Activated gamma-delta T cell (primary cell): Measurements from ENCODE around the gene DRD4.
"Not testable (repeated sequence)": the region's sequence is repeated elsewhere in the genome, so short reads cannot be mapped to it uniquely, and the experiment has no call there.

Experiments
- DNase-seq: peaks from one replicate; lab custom pipeline; 2025; lab: John Stamatoyannopoulos, UW

Gene DRD4

DNA sequence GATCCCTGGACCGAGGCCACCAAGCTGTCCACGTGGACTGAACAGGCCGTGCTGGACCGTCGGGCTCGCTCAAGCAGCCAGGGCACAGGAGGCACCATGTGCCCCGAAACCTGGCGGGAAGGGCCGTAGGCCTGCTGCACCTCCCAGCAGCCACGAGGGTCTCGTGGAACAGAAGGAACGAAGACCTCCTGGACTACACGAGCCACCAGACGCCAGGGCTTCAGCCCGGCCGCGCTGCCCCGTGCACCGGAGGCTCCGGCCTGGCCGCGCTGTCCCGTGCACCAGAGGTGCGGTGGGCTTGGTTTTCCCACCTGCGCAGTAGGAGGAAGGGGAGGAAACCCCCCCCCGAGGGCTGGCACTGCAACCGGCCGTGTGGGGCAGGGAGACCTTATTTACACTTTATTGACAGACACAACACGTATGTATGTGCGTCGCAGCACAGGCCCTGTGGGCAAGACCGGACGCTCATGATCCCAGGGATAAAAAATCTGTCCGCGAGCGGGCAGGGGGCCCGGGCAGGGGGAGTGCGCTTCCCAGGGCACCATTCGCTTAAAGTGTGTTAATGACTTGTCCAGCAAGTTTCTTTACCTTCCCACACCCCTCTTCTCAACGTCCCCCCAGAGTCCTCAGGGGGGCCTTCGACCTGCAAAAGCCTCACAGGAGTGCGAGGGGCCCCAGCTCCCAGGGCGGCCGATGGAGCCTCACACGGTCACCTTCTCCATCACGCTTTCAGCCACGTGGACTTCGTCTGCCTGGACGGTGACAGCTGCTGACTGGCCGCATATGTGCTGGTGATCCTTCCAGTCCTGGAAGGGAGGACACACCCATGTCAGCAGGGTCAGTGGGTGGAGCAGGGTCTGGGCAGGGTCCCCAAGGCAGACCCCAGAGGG, 7.0 kb downstream of the DRD4 start:
- no peak for DNase-seq

DNA sequence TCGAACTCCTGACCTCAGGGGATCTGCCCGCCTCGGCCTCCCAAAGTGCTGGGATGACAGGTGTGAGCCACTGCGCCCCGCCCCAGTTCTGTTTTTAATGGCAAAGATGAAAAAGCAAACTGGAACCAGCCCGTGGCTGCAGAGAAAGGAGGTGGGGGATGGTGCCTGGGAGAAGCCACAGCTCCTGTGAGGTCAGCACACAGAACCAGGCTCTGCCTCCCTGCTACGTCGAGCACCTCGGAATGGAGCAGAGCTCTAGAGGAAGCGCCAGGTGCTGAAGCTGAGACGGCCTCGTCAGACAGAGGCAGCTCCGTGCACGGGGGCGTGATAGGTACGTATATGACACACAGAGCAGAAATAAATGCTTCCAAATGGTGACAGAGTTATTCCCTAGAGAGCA, 8.5 kb downstream of the DRD4 start:
- DNase-seq = no peak

DNA sequence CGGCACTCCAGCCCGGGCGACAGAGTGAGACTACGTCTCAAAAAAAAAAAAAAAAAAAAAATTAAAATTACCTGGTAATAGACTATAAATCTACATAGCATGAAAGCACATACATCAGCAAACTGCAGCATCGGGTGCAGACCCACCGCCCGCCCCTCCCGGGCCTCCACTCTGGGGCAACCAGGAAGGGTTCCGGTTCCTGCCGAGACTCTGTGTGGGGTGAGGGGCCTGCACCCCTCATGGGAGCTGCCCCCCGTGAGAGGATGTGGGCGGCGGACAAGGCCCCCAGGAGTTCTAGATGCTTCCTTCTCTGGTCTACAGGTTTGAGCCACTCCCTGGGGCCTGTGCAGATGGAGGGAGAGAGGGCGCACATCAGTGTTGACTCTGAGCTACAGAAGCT, 9.1 kb downstream of the DRD4 start:
- no peak for DNase-seq

DNA sequence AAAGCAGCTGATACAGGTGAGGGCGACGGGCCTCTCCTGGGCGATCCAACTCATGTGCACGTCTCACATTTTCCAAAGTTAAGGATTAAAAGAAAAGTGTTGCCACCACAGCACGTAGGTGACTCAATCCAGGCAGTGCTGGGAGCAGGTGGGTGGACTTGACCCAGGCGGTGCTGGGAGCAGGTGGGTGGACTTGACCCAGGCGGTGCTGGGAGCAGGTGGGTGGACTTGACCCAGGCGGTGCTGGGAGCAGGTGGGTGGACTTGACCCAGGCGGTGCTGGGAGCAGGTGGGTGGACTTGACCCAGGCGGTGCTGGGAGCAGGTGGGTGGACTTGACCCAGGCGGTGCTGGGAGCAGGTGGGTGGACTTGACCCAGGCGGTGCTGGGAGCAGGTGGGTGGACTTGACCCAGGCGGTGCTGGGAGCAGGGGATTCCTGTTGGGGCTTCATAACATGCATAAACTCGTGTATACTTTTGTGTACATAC, 10.6 kb downstream of the DRD4 start:
- not testable (repeated sequence) for DNase-seq

DNA sequence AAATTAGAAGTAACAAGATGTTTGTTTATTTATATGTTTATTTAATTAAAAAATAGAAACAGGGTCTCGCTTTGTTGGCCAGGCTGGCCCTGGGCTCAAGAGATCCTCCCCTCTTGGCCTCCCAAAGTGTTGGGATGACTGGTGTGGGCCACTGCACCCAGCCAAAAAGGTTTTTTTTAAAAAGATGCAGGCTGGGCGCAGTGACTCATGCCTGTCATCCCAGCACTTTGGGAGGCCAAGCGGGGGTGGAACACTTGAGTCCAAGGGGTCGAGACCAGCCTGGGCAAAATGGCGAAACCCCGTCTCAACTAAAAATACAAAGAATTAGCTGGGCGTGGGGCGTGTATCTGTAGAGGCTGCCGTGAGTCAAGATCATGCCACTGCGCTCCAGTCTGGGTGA, 13.4 kb downstream of the DRD4 start:
- DNase-seq = no peak

DNA sequence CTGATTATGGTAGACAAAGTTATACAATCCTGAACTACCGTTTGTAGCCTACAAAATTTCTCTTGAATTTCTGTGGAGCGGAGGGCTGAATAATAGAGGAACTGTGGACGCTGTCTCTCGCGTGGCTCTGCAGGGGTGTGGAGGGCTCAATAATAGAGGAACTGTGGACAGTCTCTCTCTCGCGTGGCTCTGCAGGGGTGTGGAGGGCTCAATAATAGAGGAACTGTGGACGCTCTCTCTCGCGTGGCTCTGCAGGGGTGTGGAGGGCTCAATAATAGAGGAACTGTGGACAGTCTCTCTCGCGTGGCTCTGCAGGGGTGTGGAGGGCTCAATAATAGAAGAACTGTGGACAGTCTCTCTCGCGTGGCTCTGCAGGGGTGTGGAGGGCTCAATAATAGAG, 16.1 kb downstream of the DRD4 start:
- DNase-seq = not testable (repeated sequence)

DNA sequence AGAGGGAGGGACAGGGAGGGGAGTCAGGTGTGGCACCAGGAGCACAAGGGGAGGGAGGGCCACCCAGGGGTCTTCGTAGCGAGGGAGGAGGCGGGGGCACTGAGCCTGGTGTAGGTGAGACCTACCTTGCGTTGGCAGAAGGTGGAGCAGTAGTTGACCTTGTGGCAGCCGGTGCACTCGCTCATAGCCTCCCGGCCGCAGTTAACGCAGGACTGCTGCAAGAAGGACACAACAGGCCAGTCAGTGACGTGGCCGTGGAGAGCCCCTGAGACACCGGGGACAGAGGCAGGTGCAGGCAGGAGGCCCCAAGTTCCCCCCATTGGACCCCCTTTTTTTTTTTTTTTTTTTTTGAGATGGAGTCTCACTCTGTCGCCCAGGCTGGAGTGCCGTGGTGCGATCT, 16.8 kb downstream of the DRD4 start:
- no peak for DNase-seq

DNA sequence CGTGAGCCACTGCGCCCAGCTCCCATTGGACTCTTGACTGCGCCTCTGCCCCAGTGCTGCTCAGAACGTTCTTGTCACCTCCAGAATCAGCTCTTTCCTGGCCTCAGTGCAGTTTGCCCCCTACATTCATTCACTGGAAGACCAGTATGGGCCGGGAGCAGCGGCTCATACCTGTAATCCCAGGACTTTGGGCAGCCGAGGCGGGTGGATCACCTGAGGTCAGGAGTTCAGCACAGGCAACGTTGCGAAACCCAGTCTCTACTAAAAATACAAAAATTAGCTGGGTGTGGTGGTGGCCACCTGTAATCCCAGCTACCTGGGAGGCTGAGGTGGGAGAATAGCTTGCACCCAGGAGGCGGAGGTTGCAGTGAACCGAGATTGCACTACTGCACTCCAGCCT, 17.4 kb downstream of the DRD4 start:
- DNase-seq = not testable (repeated sequence)

DNA sequence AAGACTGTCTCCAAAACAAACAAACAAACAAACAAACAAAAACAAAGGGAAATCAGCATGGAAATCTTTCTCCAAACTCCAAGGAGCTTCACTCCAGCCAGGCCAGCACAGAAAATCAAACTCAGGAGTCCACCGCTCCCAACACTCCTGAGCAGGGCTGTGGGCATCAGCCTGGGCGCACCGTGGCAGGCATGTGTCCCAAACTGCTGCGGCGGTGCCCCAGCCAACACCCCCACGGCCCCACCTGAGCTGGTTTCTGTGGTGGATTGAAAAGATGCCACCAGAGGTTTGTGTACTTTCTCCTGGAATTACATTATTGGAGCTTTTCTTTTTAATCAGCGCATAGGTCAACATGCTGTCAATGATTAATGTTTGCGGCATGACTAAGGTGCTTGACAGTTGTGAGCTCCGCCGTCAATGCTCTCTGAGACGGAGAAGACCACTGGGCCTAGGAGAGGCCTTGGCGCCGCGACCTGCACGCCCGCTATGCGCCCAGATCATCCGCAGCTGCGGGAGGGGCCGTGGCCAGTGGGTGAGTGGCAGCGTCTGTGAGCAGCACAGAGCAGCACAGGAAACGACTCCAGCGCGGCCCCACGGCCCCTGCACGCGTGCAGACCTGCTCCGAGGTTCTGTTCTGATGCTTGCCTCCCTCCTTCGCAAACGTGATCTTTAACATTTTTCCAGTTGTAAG, 18.1 kb downstream of the DRD4 start:
- DNase-seq = no peak

DNA sequence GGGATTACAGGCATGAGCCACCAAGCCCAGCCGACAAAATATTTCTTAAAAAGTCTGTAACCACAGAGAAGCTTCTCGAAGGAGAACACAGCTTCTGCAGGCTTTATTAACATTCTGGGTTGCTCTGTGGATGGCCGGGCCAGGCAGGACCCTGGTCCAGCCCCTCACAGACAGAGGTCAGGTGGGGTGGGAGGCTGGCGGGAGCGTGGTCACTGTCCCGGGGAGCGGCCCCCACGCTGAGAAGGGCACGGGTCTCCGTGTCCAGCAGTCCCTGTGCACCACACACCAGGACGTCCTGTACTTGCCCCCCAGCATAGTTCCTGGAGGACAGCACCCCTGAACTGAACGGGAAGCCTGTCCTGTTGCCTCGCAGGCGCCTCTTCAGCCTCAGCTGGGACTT, 19.4 kb downstream of the DRD4 start:
- DNase-seq = no peak

DNA sequence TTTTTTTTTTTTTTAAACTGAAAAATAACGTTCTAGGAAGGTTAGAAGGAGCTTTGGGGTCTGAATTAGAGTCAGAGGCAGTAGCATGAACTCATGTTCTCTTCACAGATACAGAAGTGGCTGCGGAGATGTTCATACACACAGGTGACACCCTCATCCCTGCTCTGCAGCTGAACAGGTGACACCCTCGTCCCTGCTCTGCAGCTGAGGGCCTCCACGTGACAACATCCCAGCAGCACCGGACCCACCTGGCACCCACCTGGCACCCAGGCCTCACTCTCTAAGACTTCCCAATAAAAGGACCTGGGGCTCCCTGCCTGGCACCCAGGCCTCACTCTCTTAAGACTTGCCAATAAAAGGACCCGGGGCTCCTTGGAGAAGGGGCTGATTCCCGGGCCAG, 19.8 kb downstream of the DRD4 start:
- no peak for DNase-seq

DNA sequence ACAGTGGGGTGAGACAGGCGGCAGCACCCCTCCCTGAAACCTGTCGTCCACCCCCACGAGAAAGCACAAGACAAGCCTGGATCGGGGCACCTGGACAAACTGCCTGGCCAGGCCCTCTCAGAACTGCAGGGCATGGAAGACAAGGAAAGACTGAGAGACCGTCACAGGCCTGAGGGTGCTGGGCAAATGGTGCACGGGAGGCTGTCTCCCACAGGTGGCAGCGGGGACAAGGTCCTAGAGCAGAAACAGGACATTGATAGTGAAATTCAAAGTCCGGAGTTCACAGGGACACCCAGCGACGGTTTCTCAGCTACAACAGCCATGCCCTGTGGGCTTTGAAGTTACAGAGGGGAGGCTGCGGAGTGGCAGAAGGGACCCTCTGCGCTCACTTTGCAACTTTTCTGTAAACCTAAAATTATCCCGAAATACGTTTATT, 20.6 kb downstream of the DRD4 start:
- DNase-seq = no peak

DNA sequence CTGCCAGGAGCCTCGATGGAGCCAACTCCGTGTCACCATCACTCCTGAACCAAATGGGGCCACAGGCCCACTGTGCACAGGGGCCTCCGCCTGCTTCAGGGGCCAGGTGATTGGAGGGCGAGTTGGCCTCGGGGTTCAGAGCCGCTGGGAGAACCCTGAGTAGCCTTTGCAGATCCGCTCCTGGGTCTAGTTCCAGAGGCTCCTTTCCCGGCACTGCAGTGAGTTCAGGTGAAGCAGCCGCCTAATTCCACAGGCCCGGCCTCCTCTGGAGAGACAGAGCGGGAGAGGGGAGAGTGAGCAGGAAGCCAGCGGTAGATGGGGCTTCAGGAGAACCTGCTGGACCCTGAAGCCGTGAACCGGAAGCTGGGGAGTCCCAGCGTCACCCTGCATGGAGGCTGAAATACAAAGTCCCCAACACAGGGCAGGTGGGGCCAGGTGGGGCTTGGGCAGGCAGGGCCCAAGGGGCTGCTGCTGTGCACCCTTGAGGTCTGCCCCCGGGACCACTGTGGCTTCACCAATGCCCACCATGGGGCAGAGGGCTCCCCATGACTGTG, 22.5 kb downstream of the DRD4 start:
- no peak for DNase-seq

DNA sequence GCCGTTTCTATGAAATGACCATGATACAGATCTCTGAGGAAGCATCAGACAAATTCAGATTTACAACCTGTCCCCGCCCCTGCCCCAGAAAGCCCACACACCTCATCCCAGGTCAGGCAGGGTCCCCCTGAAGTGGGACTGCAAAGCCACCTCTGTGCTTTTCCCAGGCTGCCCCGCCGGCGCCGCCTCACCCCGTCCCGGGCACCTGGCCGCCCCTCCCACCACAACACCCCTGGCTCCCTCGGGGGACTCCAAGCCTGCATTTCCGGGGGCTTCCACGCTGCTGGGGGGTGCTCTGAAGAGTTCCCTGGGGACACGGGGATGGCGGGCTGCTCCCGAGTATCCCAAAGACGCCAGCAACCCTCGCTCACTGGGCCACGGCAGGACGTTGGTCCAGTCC, 23.2 kb downstream of the DRD4 start:
- no peak for DNase-seq

DNA sequence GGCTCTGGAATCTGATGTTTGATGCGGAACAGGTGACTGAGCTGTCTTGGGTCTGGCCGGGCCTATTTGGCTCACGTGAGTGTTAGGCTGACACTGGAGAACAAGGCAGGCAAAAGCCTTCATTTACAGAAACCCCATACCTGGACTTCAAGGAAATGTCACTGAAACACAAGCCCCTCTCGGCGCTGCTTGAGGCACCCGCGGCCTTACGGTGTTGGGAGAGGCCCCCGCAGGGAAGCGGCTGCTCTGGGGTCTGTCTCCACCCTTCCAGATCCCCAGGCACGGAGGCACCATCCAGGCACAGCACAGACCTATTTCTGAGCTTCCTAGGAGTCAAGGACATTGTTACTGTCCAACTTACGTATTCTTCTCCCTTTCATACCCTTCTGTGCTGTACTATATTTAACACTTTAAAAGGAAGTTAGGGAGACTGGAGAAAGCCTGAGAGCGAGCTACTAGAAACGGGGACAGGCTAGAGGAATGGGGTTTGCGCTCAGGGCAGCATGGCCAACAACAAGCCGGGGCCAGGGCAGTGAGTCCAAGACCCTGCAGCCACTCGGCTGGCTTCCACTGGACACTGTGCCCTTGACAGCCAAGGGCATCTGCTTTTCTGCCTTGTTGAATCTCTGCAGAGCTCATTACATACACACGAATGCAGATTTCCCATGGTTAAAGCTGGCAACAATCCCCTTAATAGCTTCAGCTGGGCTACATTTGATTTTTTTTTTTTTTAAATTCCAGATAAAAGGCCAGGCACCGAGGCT, 23.8 kb downstream of the DRD4 start:
- no peak for DNase-seq

DNA sequence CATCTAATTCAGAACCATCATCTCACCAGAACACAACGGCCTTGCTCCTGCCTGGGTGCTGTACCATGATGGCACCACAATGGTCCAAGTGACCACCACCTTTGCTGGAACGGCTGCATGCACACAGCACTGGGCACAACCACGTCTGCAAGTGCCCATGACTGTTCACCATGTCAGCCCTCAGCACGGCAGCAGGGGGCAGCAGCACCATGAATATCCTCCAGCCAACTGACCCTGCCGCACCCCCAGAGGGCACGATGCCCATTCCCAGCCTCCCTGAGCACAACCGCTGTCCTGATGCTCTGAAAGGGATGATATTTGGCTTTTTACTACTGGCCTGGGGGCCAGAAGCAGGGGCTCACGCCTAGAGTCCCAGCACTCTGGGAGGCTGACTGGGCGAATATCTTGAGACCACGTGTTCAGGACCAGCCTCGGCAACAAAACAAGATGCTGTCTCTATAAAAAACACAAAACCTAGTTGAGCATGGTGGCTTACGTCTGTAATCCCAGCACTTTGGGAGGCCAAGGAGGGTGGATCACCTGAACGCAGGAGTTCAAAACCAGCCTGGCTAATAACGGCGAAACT, 25.7 kb downstream of the DRD4 start:
- no peak for DNase-seq

DNA sequence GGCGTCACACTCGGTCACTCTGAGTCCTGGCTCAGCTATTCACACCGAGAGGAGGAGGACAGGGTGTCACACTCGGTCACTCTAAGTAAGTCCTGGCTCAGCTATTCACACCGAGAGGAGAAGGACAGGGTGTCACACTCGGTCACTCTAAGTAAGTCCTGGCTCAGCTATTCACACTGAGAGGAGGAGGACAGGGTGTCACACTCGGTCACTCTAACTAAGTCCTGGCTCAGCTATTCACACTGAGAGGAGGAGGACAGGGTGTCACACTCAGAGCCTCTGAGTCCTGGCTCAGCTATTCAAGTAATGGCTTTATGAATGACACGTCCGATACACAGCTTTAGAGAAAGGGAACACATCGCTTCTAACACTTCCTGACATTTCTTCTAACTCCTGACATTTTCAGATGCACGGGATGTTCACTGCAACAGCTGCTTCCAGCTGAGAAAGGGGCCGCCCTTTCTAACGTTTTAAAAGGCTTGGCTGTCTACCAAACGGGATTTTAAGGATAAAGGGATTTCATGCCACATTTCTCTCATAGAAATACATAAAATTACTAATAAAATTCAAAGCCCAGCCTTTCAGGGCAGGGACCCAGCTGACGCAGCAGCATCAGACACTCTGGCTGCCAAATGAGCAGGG, 28.1 kb downstream of the DRD4 start:
- DNase-seq = no peak

DNA sequence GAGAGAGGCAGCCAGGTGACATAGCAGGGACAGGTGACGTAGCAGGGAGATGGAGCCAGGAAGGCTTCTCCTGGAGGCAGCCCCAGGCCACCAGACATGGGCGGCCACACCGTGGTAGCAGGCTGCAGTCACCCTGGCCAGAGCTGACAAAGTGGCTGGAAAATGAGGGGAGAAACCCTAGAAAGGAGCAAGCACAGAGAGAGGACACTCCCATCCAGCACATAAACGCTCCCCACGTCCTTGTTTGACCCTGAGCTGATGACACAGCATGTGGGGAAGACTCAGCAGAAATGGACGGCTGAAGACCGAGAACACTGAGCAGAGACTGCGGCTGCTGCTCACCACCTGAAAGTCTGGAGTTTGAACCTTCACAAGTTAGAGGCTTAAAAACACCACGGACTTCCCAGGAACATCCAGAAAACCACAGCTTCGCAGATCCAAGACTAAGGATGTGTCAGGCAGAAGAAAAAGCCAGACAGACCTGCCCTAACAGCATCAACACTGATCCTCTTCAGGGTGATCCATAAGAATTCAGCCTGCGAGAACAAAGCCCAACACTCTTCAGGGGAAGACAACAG, 28.7 kb downstream of the DRD4 start:
- DNase-seq = no peak

DNA sequence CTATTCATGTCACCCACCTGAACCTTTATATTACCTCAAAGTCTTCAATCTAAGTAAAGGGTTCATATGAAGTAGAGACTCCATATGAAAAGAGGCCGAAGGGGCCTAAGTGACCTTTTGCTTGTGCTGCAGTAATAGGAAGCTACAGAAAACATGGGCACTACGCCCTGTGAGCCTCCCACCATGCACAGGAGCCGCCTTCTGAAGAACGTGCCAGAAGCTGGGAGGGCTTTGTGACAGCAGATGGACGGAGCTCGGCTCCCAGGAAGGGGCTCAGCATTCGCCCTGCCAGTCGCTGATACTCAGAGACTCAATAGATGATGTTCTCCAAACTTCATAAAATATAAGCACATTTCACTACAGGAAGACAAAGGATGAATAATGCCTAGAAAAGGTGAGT, 36.8 kb downstream of the DRD4 start:
- DNase-seq = no peak

DNA sequence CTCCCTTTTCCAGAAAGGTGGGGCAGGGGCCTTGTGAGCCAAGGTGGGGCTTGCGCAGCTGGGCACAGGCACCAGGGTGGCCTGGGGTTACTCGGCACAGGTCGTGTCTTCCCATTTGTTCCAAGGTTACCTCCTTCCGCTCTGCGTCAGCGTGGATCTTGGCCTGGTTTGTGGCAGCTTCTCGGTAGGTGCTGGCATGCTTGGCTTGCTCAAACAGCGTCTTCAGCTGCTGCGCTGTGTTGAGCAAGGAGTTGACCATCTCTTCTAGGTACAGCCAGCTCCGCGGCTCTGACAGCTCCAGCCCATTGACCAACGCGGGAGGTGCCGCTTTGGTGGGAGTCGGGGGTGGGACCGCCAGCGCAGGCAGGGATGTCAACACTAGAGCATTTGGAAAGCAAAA, 37.3 kb downstream of the DRD4 start:
- no peak for DNase-seq

DNA sequence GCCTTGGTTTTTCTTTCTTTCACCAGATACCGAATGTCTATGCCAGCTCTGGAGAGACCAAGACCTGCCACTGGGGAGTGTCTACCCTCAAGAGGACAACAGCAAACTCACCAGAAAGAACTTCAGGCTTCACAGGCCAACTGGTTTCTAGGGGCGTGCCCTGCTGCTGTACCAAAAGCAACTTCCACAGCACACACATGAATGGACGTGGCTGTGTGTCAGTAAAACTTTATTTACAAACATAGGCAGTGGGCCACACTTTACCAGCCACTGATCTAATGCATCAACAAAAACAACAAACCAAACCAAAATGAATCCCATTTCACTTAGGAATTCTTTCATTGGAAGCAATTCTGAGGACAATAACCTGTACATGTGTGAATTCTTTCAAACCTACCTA, 41.2 kb downstream of the DRD4 start:
- no peak for DNase-seq
